NCI-H1436 treated with DMSO at 0.1 percent for 48 hours (cell line): Measurements from ENCODE around the gene GDI2.
"Not testable (repeated sequence)": the region's sequence is repeated elsewhere in the genome, so short reads cannot be mapped to it uniquely, and the experiment has no call there.

ENCODE experiments used
- DNase-seq: peaks from one replicate; lab custom pipeline; 2025; lab: John Stamatoyannopoulos, UW

GDI2 gene

GRCh38 chr10:5782174-5782573 is 31.1 kb downstream of the GDI2 start:
- DNase-seq = no peak

- no peak for DNase-seq
Observed at GRCh38 chr10:5779730-5780129, 33.5 kb downstream of the GDI2 start.

- not testable (repeated sequence) for DNase-seq
Observed at GRCh38 chr10:5777758-5778157, 35.5 kb downstream of the GDI2 start.

- DNase-seq = no peak
Observed at GRCh38 chr10:5776881-5777197, 36.4 kb downstream of the GDI2 start.

- DNase-seq = no peak
Observed at GRCh38 chr10:5776136-5776880, 36.9 kb downstream of the GDI2 start.

- no peak for DNase-seq
Observed at GRCh38 chr10:5775685-5776084, 37.5 kb downstream of the GDI2 start.

- no peak for DNase-seq
Observed at GRCh38 chr10:5774987-5775620, 38.1 kb downstream of the GDI2 start.

- no peak for DNase-seq
Observed at GRCh38 chr10:5766189-5766588, 47.0 kb downstream of the GDI2 start.

GRCh38 chr10:5765617-5766016 is 47.6 kb downstream of the GDI2 start:
- no peak for DNase-seq

GRCh38 chr10:5764422-5765297 is 48.6 kb downstream of the GDI2 start:
- no peak for DNase-seq

- DNase-seq = no peak
Observed at GRCh38 chr10:5762531-5762930, 50.7 kb downstream of the GDI2 start.

GRCh38 chr10:5761220-5761619 is 52.0 kb downstream of the GDI2 start:
- no peak for DNase-seq

GRCh38 chr10:5760515-5760914 is 52.7 kb downstream of the GDI2 start:
- no peak for DNase-seq

GRCh38 chr10:5758927-5759326 is 54.3 kb downstream of the GDI2 start:
- DNase-seq = no peak

- DNase-seq = no peak
Observed at GRCh38 chr10:5757766-5758517, 55.3 kb downstream of the GDI2 start.

- no peak for DNase-seq
Observed at GRCh38 chr10:5752301-5752871, 60.8 kb downstream of the GDI2 start.

GRCh38 chr10:5751601-5752253 is 61.5 kb downstream of the GDI2 start:
- DNase-seq = no peak

- DNase-seq = no peak
Observed at GRCh38 chr10:5748394-5748803, 64.8 kb downstream of the GDI2 start.

GRCh38 chr10:5746197-5746596 is 67.0 kb downstream of the GDI2 start:
- DNase-seq = no peak

- no peak for DNase-seq
Observed at GRCh38 chr10:5744849-5745248, 68.4 kb downstream of the GDI2 start.

- DNase-seq = no peak
Observed at GRCh38 chr10:5743736-5744135, 69.5 kb downstream of the GDI2 start.
